SK-N-SH (cell line): ENCODE results near the gene TMED6. TPM values are rescaled to one million over a fixed set of nuclear protein-coding genes. Genes with fewer than 3 reads are reported as not detected.

ENCODE experiments used
- CTCF ChIA-PET: fragments of 300-600, 350-600 bp; formaldehyde crosslinking; extraction: SDS; loops from one replicate; lab custom pipeline; 2021; lab: Yijun Ruan, JAX
- POLR2A ChIA-PET: fragments of 350-600 bp; sonication (Branson Sonifier 250); formaldehyde crosslinking; extraction: SDS; loops from one replicate; lab custom pipeline; 2020; ENCODE audit warnings: antibody characterized with exemption, inconsistent platforms; lab: Yijun Ruan, JAX
- DNase-seq: peaks from one replicate; pipeline ENCODE4 v3.0.0; 2012
- H2AFZ ChIP-seq: fragments of 200-600 bp; sonication (generic); 2 replicates; pipeline ENCODE4 v1.8.1; 2016; ENCODE audit warnings: antibody characterized with exemption, mild to moderate bottlenecking, low read depth
- H3F3A ChIP-seq: fragments of 200-600 bp; sonication (generic); replicated peaks from 2 replicates; pipeline ENCODE3; 2016; ENCODE audit warnings: antibody characterized with exemption, mild to moderate bottlenecking; ENCODE audit not compliant: insufficient read depth
- H3K27ac ChIP-seq, 2 experiments: fragments of 200-500 bp in 1 of 2; fragments of 200-600 bp in 1 of 2; sonication (Bioruptor generic) in 1 of 2; sonication (generic), shearing (Covaris generic) in 1 of 2; 2 replicates each; pipeline versions ENCODE4 v1.5.1 to v1.6.1; 2014 to 2016; ENCODE audit warnings: low read depth in 2 of 2, inconsistent platforms in 1 of 2, low read length in 1 of 2, mild to moderate bottlenecking in 1 of 2, mixed read lengths in 1 of 2
- H3K27me3 ChIP-seq: fragments of 200-600 bp; sonication (generic), shearing (Covaris generic); 2 replicates; pipeline ENCODE4 v1.6.1; 2016; ENCODE audit warnings: mixed run types; ENCODE audit not compliant: insufficient read depth
- H3K36me3 ChIP-seq, 2 experiments: fragments of 200-500 bp in 1 of 2; fragments of 200-600 bp in 1 of 2; sonication (Bioruptor generic) in 1 of 2; sonication (generic) in 1 of 2; replicated peaks in 1 of 2; 2 replicates each; pipeline versions ENCODE3 to v1.5.1; 2014 to 2016; ENCODE audit warnings: low read length in 1 of 2, mild to moderate bottlenecking in 1 of 2; ENCODE audit not compliant: insufficient read depth in 2 of 2, control insufficient read depth in 1 of 2
- H3K4me1 ChIP-seq, 2 experiments: fragments of 200-500 bp in 1 of 2; fragments of 200-600 bp in 1 of 2; sonication (Bioruptor generic) in 1 of 2; sonication (generic), shearing (Covaris generic) in 1 of 2; 2 replicates each; pipeline versions ENCODE4 v1.5.1 to v1.6.1; 2014 to 2016; ENCODE audit warnings: low read depth in 1 of 2, low read length in 1 of 2, mixed run types in 1 of 2; ENCODE audit not compliant: insufficient read depth in 2 of 2, control insufficient read depth in 1 of 2
- H3K4me2 ChIP-seq: fragments of 200-600 bp; sonication (generic), shearing (Covaris generic); 2 replicates; pipeline ENCODE4 v1.6.1; 2017; ENCODE audit warnings: mixed run types
- H3K4me3 ChIP-seq, 2 experiments: fragments of 200-500 bp in 1 of 2; fragments of 200-600 bp in 1 of 2; sonication (Bioruptor generic) in 1 of 2; sonication (generic), shearing (Covaris generic) in 1 of 2; 2 replicates each; pipeline versions ENCODE4 v1.5.1 to v1.8.1; 2014 to 2016; ENCODE audit warnings: low read depth in 2 of 2, inconsistent platforms in 1 of 2, low read length in 1 of 2, mild to moderate bottlenecking in 1 of 2, mixed read lengths in 1 of 2, moderate library complexity in 1 of 2
- H3K79me2 ChIP-seq: fragments of 200-600 bp; sonication (generic); 2 replicates; pipeline ENCODE4 v1.8.1; 2017; ENCODE audit warnings: mild to moderate bottlenecking; ENCODE audit not compliant: insufficient read depth
- H3K9ac ChIP-seq: fragments of 200-600 bp; sonication (generic); 2 replicates; pipeline ENCODE4 v1.6.1; 2017; ENCODE audit warnings: mixed run types
- H3K9me2 ChIP-seq: fragments of 200-600 bp; sonication (generic); 2 replicates; pipeline ENCODE4 v1.6.1; 2017; ENCODE audit warnings: mixed run types
- H3K9me3 ChIP-seq: fragments of 200-600 bp; sonication (generic); 2 replicates; pipeline ENCODE4 v1.6.1; 2017; ENCODE audit warnings: mixed run types, mild to moderate bottlenecking, moderate library complexity
- H4K20me1 ChIP-seq: fragments of 200-600 bp; sonication (generic); 2 replicates; pipeline ENCODE4 v1.6.1; 2017; ENCODE audit warnings: mild to moderate bottlenecking, mixed run types; ENCODE audit not compliant: insufficient read depth
- IRF3 ChIP-seq: fragments of 150-350 bp; IDR thresholded peaks from 2 replicates; pipeline ENCODE4 v1.6.1; 2016; ENCODE audit warnings: mild to moderate bottlenecking, low read depth, low read length
- JUND ChIP-seq: IDR thresholded peaks from 2 replicates; pipeline ENCODE4 v1.4.0; 2012
- PBX3 ChIP-seq: IDR thresholded peaks from 2 replicates; pipeline ENCODE4; 2012
- SIN3A ChIP-seq: IDR thresholded peaks from 2 replicates; pipeline ENCODE4 v1.6.1; 2012; ENCODE audit warnings: low read depth, mild to moderate bottlenecking, low read length, moderate library complexity, borderline replicate concordance
- TCF12 ChIP-seq: IDR thresholded peaks from 2 replicates; pipeline ENCODE4 v1.4.0; 2012
- TEAD4 ChIP-seq: IDR thresholded peaks from 2 replicates; pipeline ENCODE4 v1.4.0; 2012; ENCODE audit warnings: mild to moderate bottlenecking, borderline replicate concordance; ENCODE audit not compliant: insufficient read depth
- WGBS: methylation state at CpG from one replicate; pipeline ENCODE4 v1.1.6; 2017; ENCODE audit warnings: low lambda C conversion rate; 5-methylcytosine and 5-hydroxymethylcytosine counted together
- polyA plus RNA-seq, 3 experiments: library from polyadenylated mRNA; depleted of rRNA; stranded (reverse); fragments of >200 nt; gene quantifications; 2 replicates each; pipeline ENCODE4 v1.2.3, GENCODE V29; 2012

TMED6 gene
- polyA plus RNA-seq, 1 of the 3 experiments (the other 2 are of a cell fraction): not detected

- H4K20me1 ChIP-seq: no peaks in the 10 kb centered on the region
- TF ChIP-seq JUND (no peak), SIN3A (no peak), IRF3 (no peak)
- H3K9ac ChIP-seq: no peak overlapping the region
- H3K4me1 ChIP-seq: no peaks in the 10 kb centered on the region
- no peak overlapping the region for H3K4me2 ChIP-seq
- ChIA-PET POLR2A (no interaction called here), CTCF (interaction anchor here (3.7 kb wide), 1 partner anchor 144 kb away, joined by 19 read pairs; no protein-coding TSS in a partner anchor)
- H2AFZ ChIP-seq: no peak overlapping the region
- H3K79me2 ChIP-seq: peaks cover 11% of the 10 kb centered on the region; the same call in 1 of the 2 replicates
- H3K27ac ChIP-seq: no peak overlapping the region
- H3K27me3 ChIP-seq: no peaks in the 10 kb centered on the region
- 100% methylated on average over 1 of the region's 1 CpG for WGBS
- no peak for DNase-seq
- no peaks in the 10 kb centered on the region for H3K9me2 ChIP-seq
- H3K9me3 ChIP-seq: no peaks in the 10 kb centered on the region
- H3K36me3 ChIP-seq: peaks cover 0 to 34% of the 10 kb centered on the region in 2 experiments
- no peak overlapping the region for H3K4me3 ChIP-seq
- no peaks in the 10 kb centered on the region for H3F3A ChIP-seq
These were observed 57.5 kb downstream of the TMED6 start for GRCh38 chr16:69294051-69294450.

- H3F3A ChIP-seq: no peaks in the 10 kb centered on the region
- ChIA-PET POLR2A (no interaction called here), CTCF (interaction anchor here (1.8 kb wide), 1 partner anchor 143 kb away, joined by 9 read pairs; no protein-coding TSS in a partner anchor)
- H3K4me2 ChIP-seq: no peak overlapping the region
- H3K27ac ChIP-seq: no peak overlapping the region
- no peak for DNase-seq
- no peak overlapping the region for H3K4me3 ChIP-seq
- no peaks in the 10 kb centered on the region for H3K9me3 ChIP-seq
- WGBS: 81% methylated on average over 3 of the region's 3 CpGs
- H3K27me3 ChIP-seq: no peaks in the 10 kb centered on the region
- TF ChIP-seq PBX3 (no peak), TEAD4 (no peak), TCF12 (no peak)
- TF ChIP-seq, all 33 proteins: peak for 0
- Histone ChIP-seq H2AFZ (no peak overlapping the region), H3K4me1 (no peaks in the 10 kb centered on the region), H4K20me1 (no peaks in the 10 kb centered on the region), H3K9ac (no peak overlapping the region), H3K36me3 (peaks cover 0 to 30% of the 10 kb centered on the region in 2 experiments), H3K79me2 (peaks cover 11% of the 10 kb centered on the region; the same call in 1 of the 2 replicates), H3K9me2 (no peaks in the 10 kb centered on the region)
These were observed 58.2 kb downstream of the TMED6 start for GRCh38 chr16:69293401-69293800.

Other genes with a start within 250 kb of the TMED6 start
- 38.7 and 52.4 TPM in 2 replicates for gene HAS3, start 246.1 kb downstream of the TMED6 start, polyA plus RNA-seq (2012; rRNA removed)
- gene CHTF8, start 219.2 kb downstream of the TMED6 start, polyA plus RNA-seq (2012; rRNA removed): 83.0 and 96.6 TPM in 2 replicates
- gene UTP4, start 219.1 kb downstream of the TMED6 start, polyA plus RNA-seq (2012; rRNA removed): 66.5 and 91.7 TPM in 2 replicates
- 13.0 and 14.4 TPM in 2 replicates for gene SNTB2, start 164.6 kb downstream of the TMED6 start, polyA plus RNA-seq (2012; rRNA removed)
- gene VPS4A, start 40.4 kb downstream of the TMED6 start, polyA plus RNA-seq (2012; rRNA removed): 18.4 and 20.8 TPM in 2 replicates
- gene PDF, start 21.2 kb downstream of the TMED6 start, polyA plus RNA-seq (2012; rRNA removed): 21.4 and 22.0 TPM in 2 replicates
- gene COG8, start 12.2 kb downstream of the TMED6 start, polyA plus RNA-seq (2012; rRNA removed): 30.2 and 37.2 TPM in 2 replicates
- 19.0 and 22.8 TPM in 2 replicates for gene NIP7, start 12.0 kb downstream of the TMED6 start, polyA plus RNA-seq (2012; rRNA removed)
- gene TERF2, start 34.2 kb upstream of the TMED6 start, polyA plus RNA-seq (2012; rRNA removed): 12.3 and 14.2 TPM in 2 replicates
- gene CYB5B, start 72.8 kb upstream of the TMED6 start, polyA plus RNA-seq (2012; rRNA removed): 64.4 and 86.1 TPM in 2 replicates
- 7.2 and 11.0 TPM in 2 replicates for gene NFAT5, start 214.2 kb upstream of the TMED6 start, polyA plus RNA-seq (2012; rRNA removed)